Measurements from ENCODE around the gene SIAE. TPM values are rescaled to one million over a fixed set of nuclear protein-coding genes. Genes with fewer than 3 reads are reported as not detected.

Gene SIAE
- total and polyA plus RNA-seq, 2 of the 4 experiments (the other 2 are of a cell fraction), result 4.7 to 12.0 TPM

Small RNAs within 50 kb of the gene (microRNA-seq; reads per million reads assigned to microRNA genes)
- not detected for gene RNA5SP352 (ENCODE audit: insufficient read depth, insufficient read length)

Small RNAs within 50 kb of the gene (small RNA-seq; reads per million reads assigned to genes)
- gene RNA5SP352, result 0 reads per million in 5 experiments

Other genes with a start within 250 kb of the SIAE start
- not detected in 2 replicates for gene OR8B4, start 248.9 kb downstream of the SIAE start, total RNA-seq (2012; rRNA removed)
- not detected in 2 replicates for gene OR8B4, start 248.9 kb downstream of the SIAE start, polyA plus RNA-seq (2012; rRNA removed)
- gene OR8B8, start 228.0 kb downstream of the SIAE start, total RNA-seq (2012; rRNA removed), result not detected in 2 replicates
- gene OR8B8, start 228.0 kb downstream of the SIAE start, polyA plus RNA-seq (2012; rRNA removed), result not detected in 2 replicates
- not detected in 2 replicates for gene OR8B12, start 130.1 kb downstream of the SIAE start, total RNA-seq (2012; rRNA removed)
- gene OR8B12, start 130.1 kb downstream of the SIAE start, polyA plus RNA-seq (2012; rRNA removed), result not detected in 2 replicates
- not detected in 2 replicates for gene OR8A1, start 103.7 kb downstream of the SIAE start, total RNA-seq (2012; rRNA removed)
- gene OR8A1, start 103.7 kb downstream of the SIAE start, polyA plus RNA-seq (2012; rRNA removed), result not detected in 2 replicates
- not detected in 2 replicates for gene PANX3, start 62.3 kb downstream of the SIAE start, total RNA-seq (2012; rRNA removed)
- gene PANX3, start 62.3 kb downstream of the SIAE start, polyA plus RNA-seq (2012; rRNA removed), result not detected in 2 replicates
- 11.9 and 13.3 TPM in 2 replicates for gene TBRG1, start 50.9 kb downstream of the SIAE start, total RNA-seq (2012; rRNA removed)
- gene TBRG1, start 50.9 kb downstream of the SIAE start, polyA plus RNA-seq (2012; rRNA removed), result 20.2 and 23.2 TPM in 2 replicates
- 9.9 and 14.4 TPM in 2 replicates for gene SPA17, start 165 bp upstream of the SIAE start, total RNA-seq (2012; rRNA removed)
- 10.6 and 11.5 TPM in 2 replicates for gene SPA17, start 165 bp upstream of the SIAE start, polyA plus RNA-seq (2012; rRNA removed)
- 0.54 and 0.83 TPM in 2 replicates for gene NRGN, start 66.2 kb upstream of the SIAE start, total RNA-seq (2012; rRNA removed)
- gene NRGN, start 66.2 kb upstream of the SIAE start, polyA plus RNA-seq (2012; rRNA removed), result 24.8 and 27.8 TPM in 2 replicates
- gene VSIG2, start 78.5 kb upstream of the SIAE start, total RNA-seq (2012; rRNA removed), result not detected in 2 replicates
- not detected in 2 replicates for gene VSIG2, start 78.5 kb upstream of the SIAE start, polyA plus RNA-seq (2012; rRNA removed)
- under 0.01 TPM in 1 of 2 replicates, not detected in the other for gene ESAM, start 88.6 kb upstream of the SIAE start, total RNA-seq (2012; rRNA removed)
- 0.12 and 0.20 TPM in 2 replicates for gene ESAM, start 88.6 kb upstream of the SIAE start, polyA plus RNA-seq (2012; rRNA removed)
- 5.0 and 6.4 TPM in 2 replicates for gene MSANTD2, start 126.7 kb upstream of the SIAE start, total RNA-seq (2012; rRNA removed)
- 4.8 and 6.0 TPM in 2 replicates for gene MSANTD2, start 126.7 kb upstream of the SIAE start, polyA plus RNA-seq (2012; rRNA removed)
- 10.3 and 12.0 TPM in 2 replicates for gene ROBO3, start 191.7 kb upstream of the SIAE start, total RNA-seq (2012; rRNA removed)
- 54.1 and 64.5 TPM in 2 replicates for gene ROBO3, start 191.7 kb upstream of the SIAE start, polyA plus RNA-seq (2012; rRNA removed)
- 0.56 and 0.72 TPM in 2 replicates for gene ROBO4, start 224.1 kb upstream of the SIAE start, total RNA-seq (2012; rRNA removed)
- gene ROBO4, start 224.1 kb upstream of the SIAE start, polyA plus RNA-seq (2012; rRNA removed), result 0.82 and 1.4 TPM in 2 replicates
- gene HEPN1, start 245.5 kb upstream of the SIAE start, total RNA-seq (2012; rRNA removed), result not detected in 2 replicates
- not detected in 2 replicates for gene HEPN1, start 245.5 kb upstream of the SIAE start, polyA plus RNA-seq (2012; rRNA removed)